Loucy (cell line): ENCODE data around the gene TBC1D3K.
"Not testable (repeated sequence)": the region's sequence is repeated elsewhere in the genome, so short reads cannot be mapped to it uniquely, and the experiment has no call there.

ENCODE experiments used
- CTCF ChIP-seq: fragments of 200-600 bp; sonication (generic); conservative IDR thresholded peaks from 2 replicates; pipeline ENCODE4 v1.5.1; 2014; ENCODE audit warnings: mild to moderate bottlenecking, antibody characterized with exemption, low read length
- EZH2phosphoT487 ChIP-seq: fragments of 200-600 bp; IDR thresholded peaks from 2 replicates; pipeline ENCODE4 v1.6.1; 2018; ENCODE audit warnings: antibody characterized with exemption, mild to moderate bottlenecking, moderate library complexity, borderline replicate concordance

DNA sequence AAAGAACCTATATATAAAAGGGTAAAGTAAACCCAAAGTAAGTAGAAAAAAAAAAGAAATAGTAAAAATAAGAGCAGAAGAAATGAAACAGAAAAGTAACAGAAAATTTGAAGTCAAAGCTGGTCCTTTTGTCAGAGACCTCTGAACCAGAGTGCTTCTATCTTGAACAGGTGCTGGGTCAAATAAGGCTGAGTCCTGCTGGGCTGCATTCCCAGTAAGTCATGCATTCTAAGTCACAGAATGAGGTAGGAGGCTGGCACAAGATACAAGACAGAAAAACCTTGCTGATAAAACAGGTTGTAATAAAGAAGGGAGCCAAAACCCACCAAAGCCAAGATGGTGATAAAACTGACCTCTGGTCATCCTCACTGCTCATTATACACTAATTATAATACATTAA, 27.3 kb upstream of the TBC1D3K start:
- not testable (repeated sequence) for TF ChIP-seq CTCF, EZH2phosphoT487
